ENCODE data around the gene DPM1. TPM values are rescaled to one million over a fixed set of nuclear protein-coding genes. Genes with fewer than 3 reads are reported as not detected.

Gene DPM1
- total and polyA plus RNA-seq, 2 of the 8 experiments (the other 6 are each of a cell fraction or from before 2014, with no cell fraction given), result 42.3 to 57.0 TPM

GRCh38 chr20:50982363-50982762 lies 24.0 kb upstream of the DPM1 start:
- H2BK120ac ChIP-seq (replicated peaks; ENCODE audit: low read depth, low read length), result no peak overlapping the region
- no peak for FAIRE-seq
- CTCF ChIA-PET (ENCODE audit: partially characterized antibody), result interaction anchor here (0.6 to 7.6 kb wide), 40 partner anchors 9 to 628 kb away, joined by 3 to 54 read pairs (median 4); partner anchors contain the start of gene BCAS4

More at GRCh38 chr20:50982363-50982762, 24.0 kb upstream of the DPM1 start:
- no peak overlapping the region for H3K18ac ChIP-seq (ENCODE audit: extremely low read depth, low read length)
- no peaks in the 10 kb centered on the region; a peak in 1 of 7 replicates for H3K27me3 ChIP-seq (replicated peaks in 1 of 4; ENCODE audit: control insufficient read depth in 3 of 4, extremely low read depth in 1 of 4, insufficient read depth in 3 of 4, low read length in 3 of 4)
- no peaks in the 10 kb centered on the region for H3K9me3 ChIP-seq (ENCODE audit: insufficient read depth in 2 of 2, low read depth in 1 of 2, low read length in 1 of 2)
- no peak overlapping the region for H3K4ac ChIP-seq (replicated peaks; ENCODE audit: insufficient read length, low read depth, low read length)
- H3K36me3 ChIP-seq (ENCODE audit: control insufficient read depth in 2 of 4, insufficient read depth in 4 of 4, low read length in 3 of 4), result no peaks in the 10 kb centered on the region
- peaks cover 0 to 2% (median 0%) of the 10 kb centered on the region in 4 experiments; a peak in 1 of 7 replicates for H3K4me1 ChIP-seq (replicated peaks in 1 of 4; ENCODE audit: control insufficient read depth in 3 of 4, insufficient read depth in 4 of 4, low read length in 3 of 4)
- H3K56ac ChIP-seq (replicated peaks; ENCODE audit: insufficient read length, low read depth, low read length), result no peak overlapping the region
- H3K23me2 ChIP-seq (ENCODE audit: low read depth, low read length), result 0 out of 2 replicates have a peak, but pooled peaks cover 2% of the 10 kb centered on the region
- H4K20me1 ChIP-seq (replicated peaks in 1 of 2; ENCODE audit: control insufficient read depth in 1 of 2, insufficient read depth in 2 of 2, low read length in 2 of 2), result no peaks in the 10 kb centered on the region
- POLR2A ChIA-PET (ENCODE audit: partially characterized antibody), result no interaction called here
- 93% methylated on average over 4 of the region's 4 CpGs; no CpG with 5 or more reads in 1 of the 2 experiments for WGBS, 2 experiments (ENCODE audit: extremely low coverage in 1 of 2, insufficient coverage in 1 of 2, insufficient read length in 1 of 2, insufficient replicate concordance in 2 of 2, low coverage in 1 of 2, low lambda C conversion rate in 2 of 2, missing lambda C conversion rate in 1 of 2)
- no peak overlapping the region for H3K4me3 ChIP-seq (ENCODE audit: extremely low read depth in 1 of 4, insufficient read depth in 2 of 4, low read depth in 3 of 4, low read length in 4 of 4)
- H2BK20ac ChIP-seq (ENCODE audit: low read length), result no peak overlapping the region
- TF ChIP-seq YY1 (IDR thresholded peaks at IDR 0.05; ENCODE audit: low read depth, low read length) (no peak), ASH2L (IDR thresholded peaks at IDR 0.05; ENCODE audit: low read length) (no peak), RAD21 (IDR thresholded peaks at IDR 0.05 in 1 of 2, conservative IDR thresholded peaks at IDR 0.05 in 1 of 2; ENCODE audit: low read depth in 2 of 2, low read length in 2 of 2) (no peak), CEBPB (IDR thresholded peaks at IDR 0.05; ENCODE audit: low read depth, low read length) (no peak), CHD2 (IDR thresholded peaks at IDR 0.05; ENCODE audit: low read length) (no peak), CTCF (IDR thresholded peaks at IDR 0.05; ENCODE audit: control extremely low read depth in 1 of 3, insufficient read depth in 1 of 3, low read depth in 1 of 3, low read length in 3 of 3) (no peak), TCF12 (IDR thresholded peaks at IDR 0.05; ENCODE audit: low read depth, low read length) (no peak), EP300 (IDR thresholded peaks at IDR 0.05; ENCODE audit: borderline replicate concordance in 1 of 2, low read depth in 2 of 2, low read length in 2 of 2) (no peak)
- no peak overlapping the region for H3K4me2 ChIP-seq (ENCODE audit: insufficient read depth in 1 of 2, low read depth in 2 of 2, low read length in 2 of 2)
- no peak overlapping the region for H2BK12ac ChIP-seq (ENCODE audit: low read depth, low read length)
- no peaks in the 10 kb centered on the region for H3K79me2 ChIP-seq (ENCODE audit: control insufficient read depth in 1 of 2, insufficient read depth in 2 of 2, low read length in 2 of 2)
- no peak for DNase-seq (ENCODE audit: low read depth in 1 of 2, low spot score in 2 of 2)
- H2BK15ac ChIP-seq (ENCODE audit: low read length), result no peak overlapping the region
- no peak overlapping the region for H2AK5ac ChIP-seq (ENCODE audit: low read depth, low read length)
- no peak overlapping the region for H4K8ac ChIP-seq (ENCODE audit: extremely low read depth, insufficient read depth, low read length)
- no peak overlapping the region for H4K5ac ChIP-seq (ENCODE audit: insufficient read length, low read depth, low read length)
- H4K91ac ChIP-seq (replicated peaks; ENCODE audit: insufficient read length, low read length), result no peak overlapping the region
- H2AFZ ChIP-seq (ENCODE audit: low read length), result no peak overlapping the region
- H3K9ac ChIP-seq (replicated peaks in 1 of 4; ENCODE audit: extremely low read depth in 1 of 4, low read depth in 3 of 4, low read length in 3 of 4), result no peak overlapping the region
- H2BK5ac ChIP-seq (ENCODE audit: low read depth, low read length), result no peak overlapping the region
- H3K14ac ChIP-seq (ENCODE audit: insufficient read length), result no peak overlapping the region
- H3K27ac ChIP-seq (ENCODE audit: low read depth, low read length), result no peak overlapping the region
- H3K23ac ChIP-seq (ENCODE audit: insufficient read length), result no peak overlapping the region
- no peaks in the 10 kb centered on the region for H3K79me1 ChIP-seq (ENCODE audit: low read depth, low read length)
